CD8-positive, alpha-beta memory T cell (primary cell): ENCODE results near the gene TNIP2. TPM values are rescaled to one million over a fixed set of nuclear protein-coding genes. Genes with fewer than 3 reads are reported as not detected.

Experiments
- CTCF ChIA-PET: fragments of 350-600 bp; sonication (Branson Sonifier 250); formaldehyde crosslinking; loops from one replicate; lab custom pipeline; 2021; ENCODE audit warnings: antibody characterized with exemption; lab: Charles Lee
- POLR2A ChIA-PET: fragments of 350-600 bp; sonication (Branson Sonifier 250); formaldehyde crosslinking; loops from one replicate; lab custom pipeline; 2021; ENCODE audit warnings: antibody characterized with exemption; lab: Charles Lee
- DNase-seq, 5 donors: peaks; one replicate each; pipeline versions ENCODE4 v3.0.0 to v3.0.0-alpha.2; 2020 to 2022; ENCODE audit warnings: mixed read lengths in 1 of 5
- H3K27ac ChIP-seq: one replicate; pipeline ENCODE4 v1.7.0; 2013; ENCODE audit warnings: low read depth, mild to moderate bottlenecking, low read length, moderate library complexity
- H3K27me3 ChIP-seq: 2 replicates; pipeline ENCODE4 v1.7.0; 2013; ENCODE audit warnings: low read length, mild to moderate bottlenecking; ENCODE audit not compliant: insufficient read depth, poor library complexity, severe bottlenecking
- H3K36me3 ChIP-seq: 2 replicates; pipeline ENCODE4 v1.7.0; 2013; ENCODE audit warnings: mild to moderate bottlenecking, low read length, moderate library complexity; ENCODE audit not compliant: insufficient read depth
- H3K4me1 ChIP-seq: 2 replicates; pipeline ENCODE4 v1.7.0; 2013; ENCODE audit warnings: mild to moderate bottlenecking, low read length, moderate library complexity; ENCODE audit not compliant: insufficient read depth
- H3K4me3 ChIP-seq: 2 replicates; pipeline ENCODE4 v1.7.0; 2013; ENCODE audit warnings: mild to moderate bottlenecking, low read length
- H3K9me3 ChIP-seq: 2 replicates; pipeline ENCODE4 v1.7.0; 2013; ENCODE audit warnings: mild to moderate bottlenecking, low read length
- H3K27ac Mint-ChIP-seq, 8 donors: one replicate each; pipeline ENCODE4 v1.8.0; 2020 to 2021; ENCODE audit warnings: mixed read lengths in 8 of 8, mild to moderate bottlenecking in 6 of 8, inconsistent platforms in 3 of 8, moderate library complexity in 3 of 8
- H3K27me3 Mint-ChIP-seq, 2 donors: one replicate each; pipeline ENCODE4 v1.8.0; 2020 to 2021; ENCODE audit warnings: mixed read lengths in 2 of 2, mild to moderate bottlenecking in 1 of 2, moderate library complexity in 1 of 2
- H3K36me3 Mint-ChIP-seq, 3 donors: one replicate each; pipeline ENCODE4 v1.8.0; 2020 to 2021; ENCODE audit warnings: mixed read lengths in 3 of 3, inconsistent platforms in 1 of 3, mild to moderate bottlenecking in 1 of 3
- H3K4me1 Mint-ChIP-seq, 3 donors: one replicate each; pipeline ENCODE4 v1.8.0; 2020 to 2021; ENCODE audit warnings: mixed read lengths in 3 of 3, inconsistent platforms in 1 of 3, mild to moderate bottlenecking in 1 of 3
- H3K4me3 Mint-ChIP-seq, 7 donors: one replicate each; pipeline ENCODE4 v1.8.0; 2020 to 2021; ENCODE audit warnings: mixed read lengths in 7 of 7, mild to moderate bottlenecking in 6 of 7, moderate library complexity in 4 of 7, inconsistent platforms in 2 of 7
- H3K9me3 Mint-ChIP-seq, 5 donors: one replicate each; pipeline ENCODE4 v1.8.0; 2020 to 2022; ENCODE audit warnings: mixed read lengths in 5 of 5, mild to moderate bottlenecking in 3 of 5, moderate library complexity in 2 of 5, inconsistent platforms in 1 of 5
- polyA plus RNA-seq: library from polyadenylated mRNA; unstranded; fragments of 300-500 nt; fragmentation: Illumina TruSeq; gene quantifications from one replicate; pipeline ENCODE4 v1.2.3, GENCODE V29; 2021
- total RNA-seq, 2 experiments: library from RNA; stranded (reverse); gene quantifications; one replicate each; pipeline ENCODE4 v1.2.3, GENCODE V29; 2021

The TNIP2 gene
- total and polyA plus RNA-seq, 3 experiments from 2014 or later, result 57.4 to 92.3 (median 87.7) TPM

GRCh38 chr4:2790583-2791517 is 34.7 kb upstream of the TNIP2 start:
- Histone ChIP-seq H3K4me3 (no peak overlapping the region), H3K36me3 (no peaks in the 10 kb centered on the region), H3K4me1 (peaks cover 51% of the 10 kb centered on the region), H3K9me3 (no peaks in the 10 kb centered on the region), H3K27me3 (no peaks in the 10 kb centered on the region), H3K27ac (no peak overlapping the region)
- Mint-ChIP-seq H3K36me3 (no peaks in the 10 kb centered on the region), H3K9me3 (no peaks in the 10 kb centered on the region), H3K4me1 (peaks cover 52 to 84% (median 55%) of the 10 kb centered on the region in 3 donors), H3K27ac (peak overlapping the region; percentile 33 to 76 (median 64)), H3K27me3 (no peaks in the 10 kb centered on the region), H3K4me3 (peak overlapping the region in 5 of 7 donors; percentile 5 to 66 (median 54))
- ChIA-PET POLR2A (no interaction called here), CTCF (interaction anchor here (1.4 to 1.5 kb wide), 2 partner anchors 20 to 26 kb away, joined by 3 to 6 read pairs; no protein-coding TSS in a partner anchor)
- DNase-seq, result no peak

- no peaks in the 10 kb centered on the region for H3K9me3 Mint-ChIP-seq
- H3K4me3 Mint-ChIP-seq, result peak overlapping the region in 2 of 7 donors; percentile 16 to 56
- Histone ChIP-seq H3K36me3 (no peaks in the 10 kb centered on the region), H3K4me3 (no peak overlapping the region), H3K27me3 (no peaks in the 10 kb centered on the region), H3K27ac (no peak overlapping the region), H3K4me1 (peaks cover 52% of the 10 kb centered on the region), H3K9me3 (no peaks in the 10 kb centered on the region)
- POLR2A ChIA-PET, result no interaction called here
- CTCF ChIA-PET, result interaction anchor here (1.4 to 1.5 kb wide), 2 partner anchors 19 to 26 kb away, joined by 3 to 6 read pairs; no protein-coding TSS in a partner anchor
- H3K27me3 Mint-ChIP-seq, result no peaks in the 10 kb centered on the region
- peaks cover 51 to 91% (median 62%) of the 10 kb centered on the region in 3 donors for H3K4me1 Mint-ChIP-seq
- no peaks in the 10 kb centered on the region for H3K36me3 Mint-ChIP-seq
- peak overlapping the region in 6 of 8 donors; percentile 19 to 84 (median 58) for H3K27ac Mint-ChIP-seq
- no peak for DNase-seq
These were observed 33.9 kb upstream of the TNIP2 start for GRCh38 chr4:2789793-2790582.

GRCh38 chr4:2789351-2789750 is 33.2 kb upstream of the TNIP2 start:
- ChIA-PET CTCF (interaction anchor here (1.0 kb wide), 1 partner anchor 29 kb away, joined by 3 read pairs; no protein-coding TSS in a partner anchor), POLR2A (no interaction called here)
- peaks cover 45 to 87% (median 56%) of the 10 kb centered on the region in 3 donors for H3K4me1 Mint-ChIP-seq
- Histone ChIP-seq H3K9me3 (no peaks in the 10 kb centered on the region), H3K4me3 (no peak overlapping the region), H3K4me1 (peaks cover 46% of the 10 kb centered on the region), H3K27me3 (no peaks in the 10 kb centered on the region), H3K36me3 (no peaks in the 10 kb centered on the region), H3K27ac (no peak overlapping the region)
- DNase-seq, result no peak
- H3K9me3 Mint-ChIP-seq, result no peaks in the 10 kb centered on the region
- H3K27me3 Mint-ChIP-seq, result no peaks in the 10 kb centered on the region
- no peaks in the 10 kb centered on the region for H3K36me3 Mint-ChIP-seq
- H3K4me3 Mint-ChIP-seq, result peak overlapping the region in 2 of 7 donors; percentile 2 to 16
- H3K27ac Mint-ChIP-seq, result peak overlapping the region in 7 of 8 donors; percentile 19 to 92 (median 67)

- Histone ChIP-seq H3K4me1 (peaks cover 38% of the 10 kb centered on the region), H3K9me3 (no peaks in the 10 kb centered on the region), H3K4me3 (no peak overlapping the region), H3K36me3 (no peaks in the 10 kb centered on the region), H3K27ac (no peak overlapping the region), H3K27me3 (no peaks in the 10 kb centered on the region)
- peaks cover 38 to 79% (median 49%) of the 10 kb centered on the region in 3 donors for H3K4me1 Mint-ChIP-seq
- no peak for DNase-seq
- CTCF ChIA-PET, result interaction anchor here (1.0 kb wide), 1 partner anchor 28 kb away, joined by 3 read pairs; no protein-coding TSS in a partner anchor
- peak overlapping the region in 6 of 8 donors; percentile 19 to 90 (median 72) for H3K27ac Mint-ChIP-seq
- no peaks in the 10 kb centered on the region for H3K36me3 Mint-ChIP-seq
- H3K4me3 Mint-ChIP-seq, result peak overlapping the region in 1 of 7 donors; percentile 57
- no peaks in the 10 kb centered on the region for H3K27me3 Mint-ChIP-seq
- peaks cover 0 to 4% (median 3%) of the 10 kb centered on the region in 5 donors for H3K9me3 Mint-ChIP-seq
- POLR2A ChIA-PET, result no interaction called here
These were observed 32.5 kb upstream of the TNIP2 start for GRCh38 chr4:2788532-2789103.

GRCh38 chr4:2788101-2788500 is 32.0 kb upstream of the TNIP2 start:
- Mint-ChIP-seq H3K27ac (peak overlapping the region in 6 of 8 donors; percentile 35 to 91 (median 82)), H3K9me3 (peaks cover 0 to 10% (median 4%) of the 10 kb centered on the region in 5 donors), H3K4me3 (peak overlapping the region in 4 of 7 donors; percentile 26 to 83 (median 47)), H3K36me3 (peaks cover 0 to 4% (median 0%) of the 10 kb centered on the region in 3 donors), H3K27me3 (no peaks in the 10 kb centered on the region), H3K4me1 (peaks cover 37 to 77% (median 49%) of the 10 kb centered on the region in 3 donors)
- Histone ChIP-seq H3K4me3 (peak overlapping the region; percentile 34), H3K27me3 (no peaks in the 10 kb centered on the region), H3K4me1 (peaks cover 36% of the 10 kb centered on the region), H3K9me3 (no peaks in the 10 kb centered on the region), H3K36me3 (no peaks in the 10 kb centered on the region), H3K27ac (peak overlapping the region; percentile 24)
- CTCF ChIA-PET, result interaction anchor here (1.2 kb wide), 1 partner anchor 142 kb away, joined by 4 read pairs; no protein-coding TSS in a partner anchor
- POLR2A ChIA-PET, result interaction anchor here (1.4 kb wide), 1 partner anchor 24 kb away, joined by 4 read pairs; no protein-coding TSS in a partner anchor
- no peak for DNase-seq

GRCh38 chr4:2787230-2788100 is 31.3 kb upstream of the TNIP2 start:
- H3K4me3 ChIP-seq, result peak overlapping the region; percentile 34
- H3K36me3 Mint-ChIP-seq, result peaks cover 0 to 8% (median 0%) of the 10 kb centered on the region in 3 donors
- POLR2A ChIA-PET, result interaction anchor here (1.4 kb wide), 1 partner anchor 25 kb away, joined by 4 read pairs; no protein-coding TSS in a partner anchor

More at GRCh38 chr4:2787230-2788100, 31.3 kb upstream of the TNIP2 start:
- Mint-ChIP-seq H3K27me3 (no peaks in the 10 kb centered on the region), H3K4me1 (peaks cover 37 to 75% (median 49%) of the 10 kb centered on the region in 3 donors), H3K27ac (peak overlapping the region; percentile 80 to 97 (median 92)), H3K9me3 (peaks cover 4 to 13% (median 7%) of the 10 kb centered on the region in 5 donors), H3K4me3 (peak overlapping the region; percentile 41 to 75 (median 53))
- Histone ChIP-seq H3K27me3 (no peaks in the 10 kb centered on the region), H3K9me3 (no peaks in the 10 kb centered on the region), H3K4me1 (peaks cover 36% of the 10 kb centered on the region), H3K36me3 (no peaks in the 10 kb centered on the region), H3K27ac (peak overlapping the region; percentile 24)
- DNase-seq, result peak in 4 of 5 donors; percentile 34 to 73 (median 54)
- CTCF ChIA-PET, result interaction anchor here (1.2 to 2.4 kb wide), 2 partner anchors 23 to 143 kb away, joined by 4 to 9 read pairs; no protein-coding TSS in a partner anchor
